Mesendoderm (in vitro differentiated cells): ENCODE data around the gene PRKCA.

Experiments
- DNase-seq: peaks from one replicate; pipeline ENCODE4 v3.0.0; 2013
- H2AK5ac ChIP-seq: 2 replicates; pipeline ENCODE4 v1.6.1; 2013; ENCODE audit warnings: low read length, inconsistent platforms
- H2BK120ac ChIP-seq: 2 replicates; pipeline ENCODE4 v1.6.1; 2013; ENCODE audit warnings: low read depth, mild to moderate bottlenecking, low read length, moderate library complexity, mixed read lengths
- H2BK15ac ChIP-seq: replicated peaks from 2 replicates; pipeline ENCODE4 v1.6.1; 2013; ENCODE audit warnings: low read depth, mild to moderate bottlenecking, moderate library complexity
- H2BK5ac ChIP-seq: 2 replicates; pipeline ENCODE4 v1.6.1; 2013; ENCODE audit warnings: low read length, inconsistent platforms
- H3K18ac ChIP-seq: 2 replicates; pipeline ENCODE4 v1.6.1; 2013; ENCODE audit warnings: mild to moderate bottlenecking, low read length, mixed read lengths
- H3K23ac ChIP-seq: one replicate; pipeline ENCODE4 v1.6.1; 2013; ENCODE audit warnings: low read length
- H3K27ac ChIP-seq: 2 replicates; pipeline ENCODE4 v1.5.1; 2013; ENCODE audit warnings: low read depth, mild to moderate bottlenecking, inconsistent platforms, low read length, moderate library complexity
- H3K27me3 ChIP-seq: 2 replicates; pipeline ENCODE4 v1.6.1; 2013; ENCODE audit warnings: low read length, control low read depth, mild to moderate bottlenecking, inconsistent platforms; ENCODE audit not compliant: insufficient read depth, poor library complexity
- H3K36me3 ChIP-seq: 2 replicates; pipeline ENCODE4 v1.6.1; 2013; ENCODE audit warnings: low read length, inconsistent platforms; ENCODE audit not compliant: control insufficient read depth, insufficient read depth
- H3K4ac ChIP-seq: one replicate; pipeline ENCODE4 v1.6.1; 2013; ENCODE audit warnings: low read depth, mild to moderate bottlenecking, low read length, moderate library complexity
- H3K4me1 ChIP-seq: 2 replicates; pipeline ENCODE4 v1.6.1; 2013; ENCODE audit warnings: low read depth, low read length, inconsistent platforms; ENCODE audit not compliant: control insufficient read depth
- H3K4me2 ChIP-seq: 2 replicates; pipeline ENCODE4 v1.6.1; 2013; ENCODE audit warnings: low read length
- H3K4me3 ChIP-seq: 2 replicates; pipeline ENCODE4 v1.5.1; 2013; ENCODE audit warnings: mild to moderate bottlenecking, low read length
- H3K56ac ChIP-seq: one replicate; pipeline ENCODE4 v1.6.1; 2013; ENCODE audit warnings: low read length
- H3K79me1 ChIP-seq: 2 replicates; pipeline ENCODE4 v1.6.1; 2013; ENCODE audit warnings: low read length, inconsistent platforms
- H3K79me2 ChIP-seq: 2 replicates; pipeline ENCODE4 v1.6.1; 2013; ENCODE audit warnings: mild to moderate bottlenecking, low read length; ENCODE audit not compliant: control insufficient read depth, insufficient read depth
- H3K9ac ChIP-seq: 2 replicates; pipeline ENCODE4 v1.6.1; 2013; ENCODE audit warnings: low read length, inconsistent platforms
- H4K5ac ChIP-seq: one replicate; pipeline ENCODE4 v1.6.1; 2013; ENCODE audit warnings: low read length
- H4K8ac ChIP-seq: one replicate; pipeline ENCODE4 v1.6.1; 2013; ENCODE audit warnings: low read depth, mild to moderate bottlenecking, control low read depth, low read length, moderate library complexity
- WGBS: extraction: QIAGEN DNeasy Blood & Tissue Kit; methylation state at CpG from one replicate; pipeline ENCODE4 v1.1.7; 2013; ENCODE audit warnings: low lambda C conversion rate, missing lambda C conversion rate; ENCODE audit not compliant: insufficient coverage; ENCODE audit errors: extremely low coverage; 5-methylcytosine and 5-hydroxymethylcytosine counted together

PRKCA gene

DNA sequence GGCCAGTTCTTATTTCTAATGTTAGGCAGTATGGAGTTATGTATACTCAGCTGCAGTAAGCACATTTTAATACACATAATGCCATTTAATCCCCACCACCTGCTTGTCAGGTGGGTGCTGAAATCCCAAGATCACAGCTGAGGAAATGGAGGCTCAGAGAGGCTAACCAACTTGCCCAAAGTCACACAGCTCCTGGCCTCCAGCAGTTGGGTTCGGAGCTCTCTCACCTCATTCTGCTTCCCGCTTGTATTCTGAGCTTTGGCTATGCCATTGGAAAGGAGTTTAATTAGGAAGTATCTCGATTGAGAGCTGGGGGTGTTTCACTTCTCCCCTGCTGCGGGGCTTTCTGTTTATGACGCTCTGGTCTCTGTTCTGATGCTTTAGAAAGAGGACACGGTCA lies 459.9 kb downstream of the PRKCA start:
- no peaks in the 10 kb centered on the region for H3K36me3 ChIP-seq
- no peak for DNase-seq
- no peak overlapping the region for H3K4me2 ChIP-seq
- no CpG with 5 or more reads among the region's 6 CpGs for WGBS
- no peak overlapping the region for H3K9ac ChIP-seq
- H3K79me2 ChIP-seq, result no peaks in the 10 kb centered on the region
- H4K8ac ChIP-seq, result no peak overlapping the region
- no peak overlapping the region for H4K5ac ChIP-seq
- H2BK15ac ChIP-seq, result no peak overlapping the region
- H3K23ac ChIP-seq, result no peak overlapping the region
- H3K27me3 ChIP-seq, result no peaks in the 10 kb centered on the region
- H2AK5ac ChIP-seq, result no peak overlapping the region
- H3K79me1 ChIP-seq, result no peaks in the 10 kb centered on the region
- no peak overlapping the region for H3K56ac ChIP-seq
- no peak overlapping the region for H3K18ac ChIP-seq
- H3K4ac ChIP-seq, result no peak overlapping the region
- H3K4me1 ChIP-seq, result no peaks in the 10 kb centered on the region
- no peak overlapping the region for H2BK5ac ChIP-seq
- H3K27ac ChIP-seq, result no peak overlapping the region
- H2BK120ac ChIP-seq, result no peak overlapping the region
- H3K4me3 ChIP-seq, result no peak overlapping the region

- H2AK5ac ChIP-seq, result no peak overlapping the region
Observed at GRCh38 chr17:66763056-66763455, 460.6 kb downstream of the PRKCA start.

GRCh38 chr17:66764506-66764905 lies 462.1 kb downstream of the PRKCA start:
- Histone ChIP-seq H3K27me3 (no peaks in the 10 kb centered on the region), H2AK5ac (no peak overlapping the region), H3K4me1 (no peaks in the 10 kb centered on the region), H3K23ac (no peak overlapping the region), H3K4ac (no peak overlapping the region), H2BK5ac (no peak overlapping the region), H4K8ac (no peak overlapping the region), H3K9ac (no peak overlapping the region), H3K56ac (no peak overlapping the region), H3K4me2 (no peak overlapping the region), H2BK120ac (no peak overlapping the region), H2BK15ac (no peak overlapping the region), H3K18ac (no peak overlapping the region), H4K5ac (no peak overlapping the region), H3K4me3 (no peak overlapping the region), H3K79me1 (no peaks in the 10 kb centered on the region), H3K36me3 (no peaks in the 10 kb centered on the region), H3K79me2 (no peaks in the 10 kb centered on the region), H3K27ac (no peak overlapping the region)
- no peak for DNase-seq
- no CpG with 5 or more reads among the region's 2 CpGs for WGBS

More at GRCh38 chr17:66763056-66763455, 460.6 kb downstream of the PRKCA start:
- Histone ChIP-seq H3K36me3 (no peaks in the 10 kb centered on the region), H3K79me1 (no peaks in the 10 kb centered on the region), H3K18ac (no peak overlapping the region), H3K4me3 (no peak overlapping the region), H3K27me3 (no peaks in the 10 kb centered on the region), H3K4me2 (no peak overlapping the region), H3K23ac (no peak overlapping the region), H2BK15ac (no peak overlapping the region), H3K4me1 (no peaks in the 10 kb centered on the region), H2BK120ac (no peak overlapping the region), H3K27ac (no peak overlapping the region), H3K4ac (no peak overlapping the region), H4K8ac (no peak overlapping the region), H3K9ac (no peak overlapping the region), H2BK5ac (no peak overlapping the region), H4K5ac (no peak overlapping the region), H3K56ac (no peak overlapping the region), H3K79me2 (no peaks in the 10 kb centered on the region)
- no peak for DNase-seq
- WGBS, result no CpG with 5 or more reads among the region's 2 CpGs

DNA sequence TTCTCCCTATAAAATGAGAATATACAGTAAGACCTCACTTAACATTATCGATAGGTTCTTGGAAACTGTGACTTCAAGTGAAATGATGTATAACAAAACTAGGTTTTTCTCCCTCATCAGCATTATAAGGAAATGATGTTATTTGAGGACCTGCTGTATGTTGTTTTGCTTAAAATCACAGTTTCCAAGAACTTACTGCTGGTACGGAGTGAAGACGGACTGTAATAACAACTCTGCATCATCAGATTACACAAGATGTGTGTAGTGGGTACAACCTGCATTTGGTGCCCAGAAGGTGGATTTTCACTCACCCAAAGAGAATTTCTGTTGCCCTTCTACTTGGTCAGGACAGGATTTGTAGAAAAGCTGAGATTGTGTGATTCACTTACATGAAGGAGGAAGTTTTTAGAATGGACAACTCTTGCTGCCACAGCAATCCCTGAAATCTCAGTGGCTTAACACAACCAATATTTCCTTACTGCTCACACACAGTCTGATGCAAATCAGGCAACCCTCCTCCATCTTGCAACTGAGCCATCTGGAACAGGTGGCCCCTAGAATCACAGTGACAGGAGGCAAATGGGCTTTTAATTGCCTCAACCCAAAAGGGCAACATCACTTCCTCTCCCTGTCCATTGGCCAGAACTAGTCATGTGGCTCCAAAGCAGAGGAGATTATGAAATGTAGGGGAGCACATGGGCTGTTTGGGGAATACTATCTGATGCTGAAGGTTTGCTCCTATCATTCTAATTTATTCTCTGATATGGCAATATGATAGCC lies 464.9 kb downstream of the PRKCA start:
- H2BK15ac ChIP-seq, result no peak overlapping the region
- H3K4me2 ChIP-seq, result no peak overlapping the region
- no peak for DNase-seq
- no peaks in the 10 kb centered on the region for H3K36me3 ChIP-seq
- H3K27me3 ChIP-seq, result no peaks in the 10 kb centered on the region
- no peak overlapping the region for H2AK5ac ChIP-seq
- no peaks in the 10 kb centered on the region for H3K4me1 ChIP-seq
- H3K9ac ChIP-seq, result no peak overlapping the region
- WGBS, result no CpG with 5 or more reads among the region's 3 CpGs
- no peak overlapping the region for H4K5ac ChIP-seq
- H4K8ac ChIP-seq, result no peak overlapping the region
- no peak overlapping the region for H2BK5ac ChIP-seq
- H3K27ac ChIP-seq, result no peak overlapping the region
- no peak overlapping the region for H2BK120ac ChIP-seq
- H3K23ac ChIP-seq, result no peak overlapping the region
- no peak overlapping the region for H3K56ac ChIP-seq
- H3K18ac ChIP-seq, result no peak overlapping the region
- H3K79me2 ChIP-seq, result no peaks in the 10 kb centered on the region
- no peak overlapping the region for H3K4ac ChIP-seq
- no peaks in the 10 kb centered on the region for H3K79me1 ChIP-seq
- no peak overlapping the region for H3K4me3 ChIP-seq

DNA sequence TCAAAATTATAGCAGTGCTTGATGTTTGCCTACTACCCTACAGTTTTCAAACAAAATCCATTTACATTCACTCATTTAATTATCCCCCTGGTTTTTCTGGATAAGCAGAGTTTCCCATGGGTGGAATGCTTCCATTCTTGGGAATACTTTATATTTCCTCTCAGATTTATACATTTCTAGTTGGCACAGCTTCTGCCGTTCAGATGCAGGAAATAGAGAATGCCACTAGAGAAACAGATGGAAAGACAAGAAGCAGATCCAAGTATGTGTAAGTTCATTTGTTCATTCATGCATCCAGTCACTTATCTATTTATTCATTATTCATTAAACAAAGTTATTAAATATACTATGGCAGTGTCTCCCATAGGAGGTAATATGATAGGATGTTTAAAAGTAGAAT lies 467.5 kb downstream of the PRKCA start:
- H3K4ac ChIP-seq, result no peak overlapping the region
- H2BK120ac ChIP-seq, result no peak overlapping the region
- DNase-seq, result no peak
- H4K8ac ChIP-seq, result no peak overlapping the region
- H3K4me2 ChIP-seq, result no peak overlapping the region
- no peak overlapping the region for H2BK15ac ChIP-seq
- H3K79me2 ChIP-seq, result no peaks in the 10 kb centered on the region
- no peak overlapping the region for H3K23ac ChIP-seq
- H3K4me1 ChIP-seq, result no peaks in the 10 kb centered on the region
- H3K18ac ChIP-seq, result no peak overlapping the region
- no peak overlapping the region for H2BK5ac ChIP-seq
- no CpG with 5 or more reads among the region's 1 CpG for WGBS
- no peak overlapping the region for H3K4me3 ChIP-seq
- H3K27ac ChIP-seq, result no peak overlapping the region
- no peaks in the 10 kb centered on the region for H3K36me3 ChIP-seq
- no peak overlapping the region for H3K9ac ChIP-seq
- no peaks in the 10 kb centered on the region for H3K79me1 ChIP-seq
- H3K27me3 ChIP-seq, result no peaks in the 10 kb centered on the region
- no peak overlapping the region for H4K5ac ChIP-seq
- H3K56ac ChIP-seq, result no peak overlapping the region
- H2AK5ac ChIP-seq, result no peak overlapping the region
